HEK293 (cell line): Measurements from ENCODE around the gene ZNHIT3.

Source experiments
- CTCF ChIP-seq: fragments of 450-650 bp; formaldehyde crosslinking; IDR thresholded peaks from 2 replicates; pipeline ENCODE4 v1.5.1; 2016; ENCODE audit warnings: missing biosample characterization, missing genetic modification characterization
- ZBTB10 ChIP-seq: fragments of 450-650 bp; formaldehyde crosslinking; IDR thresholded peaks from 2 replicates; pipeline ENCODE4 v1.5.1; 2016; ENCODE audit warnings: missing biosample characterization, missing genetic modification characterization
- ZNF624 ChIP-seq: fragments of 450-650 bp; formaldehyde crosslinking; IDR thresholded peaks from 2 replicates; pipeline ENCODE4 v1.5.1; 2017; ENCODE audit warnings: missing biosample characterization, missing genetic modification characterization

GRCh38 chr17:36485805-36486203 is 677 bp upstream of the ZNHIT3 start:
- no peak for TF ChIP-seq CTCF (tag by site-specific recombination)
- TF ChIP-seq ZNF624 (tag by site-specific recombination), result no peak
- TF ChIP-seq ZBTB10 (tag by site-specific recombination), result no peak
